GM21515 (cell line): Measurements from ENCODE around the gene LCE1F.

ENCODE experiments used
- ATAC-seq: cut with Tn5 transposase; IDR thresholded peaks from one replicate; pipeline ENCODE4 v1.9.1; 2021; ENCODE audit not compliant: unreplicated experiment

The LCE1F gene

DNA sequence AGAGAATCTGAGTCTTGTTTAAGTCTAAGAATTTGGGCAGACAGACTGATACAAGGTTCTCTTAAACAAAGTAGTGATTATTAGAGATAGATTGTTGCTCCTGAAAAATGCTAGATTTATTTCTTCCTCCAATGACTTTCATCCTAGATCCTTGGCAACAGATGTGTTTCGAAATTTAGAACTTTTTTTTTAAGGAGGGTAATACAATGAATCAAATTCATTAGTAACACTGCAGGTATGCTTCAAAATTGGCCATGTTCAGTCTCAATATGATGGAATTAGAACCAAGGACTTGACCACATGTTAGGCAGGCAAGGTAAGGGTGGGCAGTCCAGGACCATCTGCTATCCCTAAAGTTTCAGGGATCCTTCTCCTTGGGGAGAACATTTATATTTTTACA lies 4.5 kb upstream of the LCE1F start:
- no peak for ATAC-seq

DNA sequence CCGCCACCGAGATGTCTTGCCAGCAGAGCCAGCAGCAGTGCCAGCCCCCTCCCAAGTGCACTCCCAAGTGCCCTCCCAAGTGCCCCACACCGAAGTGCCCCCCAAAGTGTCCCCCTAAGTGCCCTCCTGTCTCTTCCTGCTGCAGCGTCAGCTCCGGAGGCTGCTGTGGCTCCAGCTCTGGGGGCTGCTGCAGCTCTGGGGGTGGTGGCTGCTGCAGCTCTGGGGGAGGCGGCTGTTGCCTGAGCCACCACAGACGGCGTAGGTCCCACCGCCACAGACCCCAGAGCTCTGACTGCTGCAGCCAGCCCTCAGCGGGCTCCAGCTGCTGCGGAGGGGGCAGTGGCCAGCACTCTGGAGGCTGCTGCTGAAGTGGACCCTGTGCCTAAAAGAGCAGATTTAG lies 1.4 kb downstream of the LCE1F start:
- ATAC-seq: no peak

- no peak for ATAC-seq
These were observed 2.7 kb downstream of the LCE1F start for GRCh38 chr1:152777510-152778137.

- ATAC-seq: no peak
These were observed 8.2 kb downstream of the LCE1F start for GRCh38 chr1:152783095-152783494.

GRCh38 chr1:152786077-152786476 lies 11.1 kb downstream of the LCE1F start, which contains the start of gene LCE1E:
Gene LCE1E, plus strand, starts transcription at chr1:152786257. Its CDS starts 1,043 bp downstream, at chr1:152787300.
- no peak for ATAC-seq

DNA sequence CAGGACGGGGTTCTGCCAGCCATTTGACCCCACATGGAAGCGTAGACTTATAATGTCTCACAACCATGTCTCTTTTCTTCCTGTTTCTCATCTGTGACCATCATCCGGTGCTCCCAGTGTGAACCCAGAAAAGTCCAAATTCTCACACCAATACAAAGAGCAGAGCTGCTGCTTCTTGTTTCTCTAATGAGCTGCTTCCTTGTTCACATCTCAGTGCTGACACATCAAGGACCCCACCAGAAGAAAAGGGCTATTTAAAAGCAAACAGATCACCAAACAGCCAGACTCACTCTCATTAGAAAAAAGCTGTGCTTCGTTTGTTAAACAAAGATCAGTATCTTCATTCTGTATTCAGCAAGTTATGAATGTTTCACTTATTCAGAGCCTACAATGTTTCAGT lies 20.7 kb downstream of the LCE1F start:
- no peak for ATAC-seq

- ATAC-seq: no peak
These were observed 21.5 kb downstream of the LCE1F start, which contains the start of gene LCE1D for GRCh38 chr1:152796421-152796820. Gene LCE1D, plus strand, starts transcription at chr1:152796721. Its CDS starts 1,074 bp downstream, at chr1:152797795.

DNA sequence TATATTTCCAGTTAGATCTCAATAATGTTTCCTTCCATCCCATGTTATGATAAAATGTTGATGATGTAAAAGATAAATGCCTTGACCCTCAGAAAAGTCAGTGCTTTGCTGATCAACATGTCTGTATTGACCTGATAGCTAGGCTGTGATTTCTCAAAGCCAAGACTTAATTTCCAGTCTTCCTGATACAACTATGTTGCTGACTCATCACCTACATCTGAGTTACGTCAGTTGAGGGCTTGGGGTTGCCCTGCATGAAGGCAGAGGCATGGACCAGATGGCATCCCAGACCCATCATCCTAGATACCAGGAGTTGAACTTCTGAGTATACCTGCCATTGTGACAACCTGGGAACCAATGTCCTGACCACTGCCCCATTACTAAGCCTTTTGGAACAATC lies 26.4 kb downstream of the LCE1F start:
- no peak for ATAC-seq

DNA sequence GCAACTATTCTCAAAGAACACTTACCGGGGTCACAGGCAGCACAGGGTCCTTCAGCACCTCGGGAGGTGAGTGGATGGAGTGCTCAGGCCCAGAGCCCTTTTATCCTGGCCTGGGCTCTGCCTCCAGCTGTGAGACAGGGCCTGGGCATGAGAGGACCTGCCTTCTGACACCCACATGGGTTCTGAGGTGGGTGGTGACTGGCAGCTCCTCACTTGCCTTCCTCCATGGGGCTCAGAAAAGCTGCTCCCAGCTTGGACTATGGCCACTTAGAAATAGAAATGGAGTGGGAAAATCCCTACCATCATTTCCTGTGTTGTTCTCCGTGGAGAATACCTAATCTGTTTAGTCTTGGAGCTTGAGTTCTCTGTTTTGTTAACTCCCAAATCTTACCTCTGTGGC lies 31.6 kb downstream of the LCE1F start, which contains the start of gene LCE1C:
Gene LCE1C (minus strand): TSS at position 76 of the 400 bp plus-strand sequence. CDS start 1,173 bp downstream, outside the sequence.
- no peak for ATAC-seq

DNA sequence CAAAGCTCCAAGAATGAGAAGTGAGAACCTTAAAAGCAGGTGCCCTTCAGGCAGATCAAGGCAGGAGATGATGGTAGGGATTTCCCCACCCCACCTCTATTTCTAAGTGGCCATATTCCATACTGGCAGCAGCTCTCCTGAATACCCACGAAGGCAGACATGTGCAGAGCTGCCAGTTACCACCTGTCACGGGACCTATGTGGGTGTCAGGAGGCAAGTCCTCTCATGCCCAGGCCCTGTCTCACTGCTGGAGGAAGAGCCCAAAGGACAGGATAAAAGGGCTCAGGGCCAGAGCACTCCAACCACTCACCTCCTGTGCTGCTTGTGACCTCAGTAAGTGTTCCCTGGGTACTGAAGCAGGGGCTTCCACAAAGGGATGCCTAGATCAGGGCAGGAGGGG lies 36.1 kb downstream of the LCE1F start:
- no peak for ATAC-seq

DNA sequence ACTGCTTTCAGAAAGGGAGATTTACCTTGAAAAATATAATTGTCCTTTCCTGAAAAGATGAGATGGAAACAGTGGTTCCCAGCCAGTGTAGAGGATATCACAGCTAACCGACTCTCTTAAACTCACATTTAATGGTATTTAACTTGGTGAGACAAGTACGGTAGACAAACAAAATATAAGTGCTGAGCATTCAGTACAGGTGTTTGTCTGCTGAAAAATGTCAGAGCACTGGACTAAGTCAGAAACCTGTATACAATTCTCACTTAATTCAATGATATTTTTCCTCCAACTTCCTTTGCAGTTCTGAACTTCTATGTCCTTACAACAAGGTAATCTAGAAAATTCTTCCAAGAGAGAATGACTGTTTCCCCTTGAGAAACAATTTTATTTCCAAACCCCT lies 36.7 kb downstream of the LCE1F start, which contains the start of gene LCE1B:
Gene LCE1B (plus strand): TSS at position 301 of the 400 bp plus-strand sequence. CDS start 476 bp downstream, outside the sequence.
- ATAC-seq: no peak

DNA sequence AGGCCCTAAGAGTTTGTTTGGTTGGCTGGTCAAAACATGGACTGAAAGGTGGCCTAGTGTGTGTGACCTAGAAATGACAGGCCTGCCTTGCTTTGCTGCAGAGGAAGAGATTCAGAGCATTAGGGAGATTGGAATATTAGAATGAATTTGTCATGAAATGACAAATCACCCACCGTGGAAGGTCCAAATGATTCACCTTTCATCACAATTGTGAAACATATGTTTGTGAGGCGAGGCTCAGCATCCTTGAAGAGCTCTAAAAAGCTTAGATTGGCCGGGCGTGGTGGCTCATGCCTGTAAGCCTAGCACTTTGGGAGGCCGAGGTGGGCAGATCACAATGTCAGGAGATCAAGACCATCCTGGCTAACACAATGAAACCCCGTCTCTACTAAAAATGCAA lies 42.4 kb downstream of the LCE1F start:
- ATAC-seq: no peak

DNA sequence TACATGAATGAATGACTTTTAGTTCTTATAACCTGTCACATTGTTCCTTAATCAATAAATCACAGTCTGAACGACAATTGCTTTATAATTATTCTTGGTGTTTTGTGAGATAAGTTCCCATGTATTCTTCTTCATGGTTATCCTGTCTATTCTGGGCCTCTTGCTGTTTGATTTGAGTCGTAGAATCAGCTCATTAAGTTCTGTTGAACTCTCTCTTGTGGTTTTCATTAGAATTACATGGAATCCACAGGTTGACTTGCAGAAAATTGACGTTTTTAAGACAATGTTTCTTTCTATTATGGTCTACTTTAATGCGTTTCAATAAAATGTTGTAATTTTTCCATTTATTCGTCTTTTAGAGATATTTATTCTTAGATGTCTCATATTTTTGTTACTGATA lies 48.4 kb downstream of the LCE1F start:
- no peak for ATAC-seq

- ATAC-seq: no peak
These were observed 50.0 kb downstream of the LCE1F start for GRCh38 chr1:152824964-152825363.
